IMR-90 (cell line): Measurements from ENCODE around the gene ANKRD13A. TPM values are rescaled to one million over a fixed set of nuclear protein-coding genes. Genes with fewer than 3 reads are reported as not detected.
A peak's percentile ranks its signal among the peaks of the same experiment; 100 is the strongest.

ENCODE experiments used
- ATAC-seq: fragments of 200-7000 bp; cut with Tn5 transposase; 2 replicates; pipeline ENCODE4 v1.9.1; 2020; ENCODE audit warnings: low read depth, mild to moderate bottlenecking, moderate library complexity
- BruUV-seq: library from RNA; stranded (reverse); fragments of 400-500 nt; replicated peaks from 2 replicates; lab custom pipeline; 2021; lab: Mats Ljungman, UMichigan
- CTCF ChIA-PET: fragments of 300-600 bp; formaldehyde crosslinking; extraction: SDS; loops from one replicate; lab custom pipeline; 2021; ENCODE audit warnings: antibody characterized with exemption; lab: Yijun Ruan, JAX
- POLR2A ChIA-PET: fragments of 300-600 bp; sonication (Branson Sonifier 250); formaldehyde crosslinking; loops from one replicate; lab custom pipeline; 2022; ENCODE audit warnings: antibody characterized with exemption; ENCODE audit not compliant: unreplicated experiment; lab: Charles Lee
- DNase-seq: peaks from one replicate; pipeline ENCODE4 v3.0.0; 2013
- H2AFZ ChIP-seq: replicated peaks from 2 replicates; pipeline ENCODE3; 2013; ENCODE audit warnings: low read length, mild to moderate bottlenecking; ENCODE audit not compliant: poor library complexity
- H2AK5ac ChIP-seq: 2 replicates; pipeline ENCODE4 v1.6.1; 2013; ENCODE audit warnings: low read depth, low read length, inconsistent platforms
- H2AK9ac ChIP-seq: replicated peaks from 2 replicates; pipeline ENCODE3; 2013; ENCODE audit warnings: mild to moderate bottlenecking, low read depth, low read length, moderate library complexity; ENCODE audit not compliant: poor library complexity
- H2BK120ac ChIP-seq: 2 replicates; pipeline ENCODE4 v1.6.1; 2013; ENCODE audit warnings: low read depth, low read length, inconsistent platforms
- H2BK15ac ChIP-seq: 3 replicates; pipeline ENCODE4 v1.6.1; 2013; ENCODE audit warnings: low read depth, low read length, inconsistent platforms
- H2BK20ac ChIP-seq: 2 replicates; pipeline ENCODE4 v1.6.1; 2013; ENCODE audit warnings: low read depth, mild to moderate bottlenecking, inconsistent platforms, low read length, moderate library complexity
- H2BK5ac ChIP-seq: 2 replicates; pipeline ENCODE4 v1.6.1; 2013; ENCODE audit warnings: mild to moderate bottlenecking, low read depth, low read length, inconsistent platforms; ENCODE audit not compliant: poor library complexity, severe bottlenecking
- H3K14ac ChIP-seq: replicated peaks from 2 replicates; pipeline ENCODE4 v1.6.1; 2013; ENCODE audit warnings: low read depth, low read length, inconsistent platforms
- H3K18ac ChIP-seq: 2 replicates; pipeline ENCODE4 v1.6.1; 2013; ENCODE audit warnings: low read depth, low read length, control low read depth
- H3K23ac ChIP-seq: 2 replicates; pipeline ENCODE4 v1.6.1; 2013; ENCODE audit warnings: low read depth, low read length, inconsistent platforms
- H3K27ac ChIP-seq: 2 replicates; pipeline ENCODE4 v1.5.1; 2013; ENCODE audit warnings: mild to moderate bottlenecking, control low read depth, low read length; ENCODE audit not compliant: insufficient read depth
- H3K27me3 ChIP-seq: 2 replicates; pipeline ENCODE4 v1.6.1; 2013; ENCODE audit warnings: low read length; ENCODE audit not compliant: control insufficient read depth, insufficient read depth
- H3K36me3 ChIP-seq: 2 replicates; pipeline ENCODE4 v1.6.1; 2013; ENCODE audit warnings: low read length, mixed read lengths; ENCODE audit not compliant: control insufficient read depth, insufficient read depth
- H3K4ac ChIP-seq: 2 replicates; pipeline ENCODE4 v1.6.1; 2013; ENCODE audit warnings: low read depth, low read length, inconsistent platforms
- H3K4me1 ChIP-seq: 2 replicates; pipeline ENCODE4 v1.6.1; 2013; ENCODE audit warnings: low read length, mixed read lengths; ENCODE audit not compliant: control insufficient read depth, insufficient read depth
- H3K4me2 ChIP-seq: 2 replicates; pipeline ENCODE4 v1.6.1; 2013; ENCODE audit warnings: low read depth, mild to moderate bottlenecking, control low read depth, low read length, moderate library complexity
- H3K4me3 ChIP-seq: 2 replicates; pipeline ENCODE4 v1.5.1; 2013; ENCODE audit warnings: low read depth, mild to moderate bottlenecking, control low read depth, low read length, moderate library complexity; ENCODE audit not compliant: insufficient read depth
- H3K56ac ChIP-seq: 2 replicates; pipeline ENCODE4 v1.6.1; 2013; ENCODE audit warnings: low read length, inconsistent platforms; ENCODE audit not compliant: insufficient read depth; ENCODE audit errors: extremely low read depth
- H3K79me1 ChIP-seq, 2 experiments: 2 replicates each; pipeline ENCODE4 v1.6.1; 2013; ENCODE audit warnings: low read length in 2 of 2, inconsistent platforms in 1 of 2, low read depth in 1 of 2
- H3K9ac ChIP-seq: 2 replicates; pipeline ENCODE4 v1.6.1; 2013; ENCODE audit warnings: low read depth, low read length, control low read depth
- H3K9me1 ChIP-seq: 2 replicates; pipeline ENCODE4 v1.6.1; 2013; ENCODE audit warnings: low read length, inconsistent platforms; ENCODE audit not compliant: insufficient read depth
- H3K9me3 ChIP-seq: 2 replicates; pipeline ENCODE4 v1.6.1; 2013; ENCODE audit warnings: low read length; ENCODE audit not compliant: control insufficient read depth, insufficient read depth
- H4K20me1 ChIP-seq: 2 replicates; pipeline ENCODE4 v1.6.1; 2013; ENCODE audit warnings: low read length, inconsistent platforms; ENCODE audit not compliant: insufficient read depth
- H4K5ac ChIP-seq: 2 replicates; pipeline ENCODE4 v1.6.1; 2013; ENCODE audit warnings: mild to moderate bottlenecking, low read depth, low read length, control low read depth
- H4K8ac ChIP-seq, 2 experiments: 2 replicates each; pipeline ENCODE4 v1.6.1; 2013; ENCODE audit warnings: low read depth in 2 of 2, low read length in 2 of 2, control low read depth in 1 of 2, inconsistent platforms in 1 of 2
- H4K91ac ChIP-seq: 2 replicates; pipeline ENCODE4 v1.6.1; 2013; ENCODE audit warnings: low read depth, low read length, inconsistent platforms; ENCODE audit not compliant: insufficient read depth
- BHLHE40 ChIP-seq: fragments of 150-350 bp; IDR thresholded peaks from 2 replicates; pipeline ENCODE4 v1.6.1; 2016; ENCODE audit warnings: mild to moderate bottlenecking, low read depth, low read length
- CEBPB ChIP-seq: IDR thresholded peaks from 2 replicates; pipeline ENCODE4 v1.6.1; 2012; ENCODE audit warnings: low read depth, low read length, improper control_type of control experiment
- MAFK ChIP-seq: IDR thresholded peaks from 2 replicates; pipeline ENCODE4 v1.6.1; 2012; ENCODE audit warnings: low read depth, low read length, improper control_type of control experiment
- MAZ ChIP-seq: IDR thresholded peaks from 2 replicates; pipeline ENCODE4 v1.6.1; 2012; ENCODE audit warnings: low read depth, mild to moderate bottlenecking, low read length, improper control_type of control experiment, moderate library complexity, borderline replicate concordance
- MXI1 ChIP-seq: IDR thresholded peaks from 2 replicates; pipeline ENCODE4 v1.6.1; 2012; ENCODE audit warnings: low read depth, mild to moderate bottlenecking, low read length, moderate library complexity, borderline replicate concordance
- WGBS, 2 experiments: methylation state at CpG; one replicate each; pipeline versions ENCODE4 v1.1.5 to v1.1.7; 2013; ENCODE audit warnings: missing lambda C conversion rate in 2 of 2; ENCODE audit not compliant: insufficient read length in 1 of 2; ENCODE audit errors: extremely low coverage in 2 of 2; 5-methylcytosine and 5-hydroxymethylcytosine counted together
- dilution Hi-C: fragments of 300-500 bp; cut with HindIII; formaldehyde crosslinking; loops from one replicate; pipeline ENCODE4 v1.14.3; 2018; ENCODE audit warnings: low sequenced_read_pairs; ENCODE audit not compliant: unreplicated experiment
- in situ Hi-C: fragments of 300-500 bp; cut with MboI; formaldehyde crosslinking; loops from 3 replicates; pipeline ENCODE4 v1.14.3; 2019; ENCODE audit warnings: low sequenced_read_pairs, inconsistent platforms, mixed read lengths
- intact Hi-C: fragments of 100-400 bp; cut with micrococcal nuclease; formaldehyde crosslinking; loops from 2 replicates; pipeline ENCODE4 v1.10.0; 2022
- polyA plus RNA-seq, 3 experiments: library from polyadenylated mRNA; depleted of rRNA; stranded (reverse); fragments of >200 nt; gene quantifications; 2 replicates each; pipeline ENCODE4 v1.2.3, GENCODE V29; 2012; ENCODE audit warnings: low replicate concordance in 1 of 3
- total RNA-seq: library from RNA; depleted of rRNA; stranded (reverse); fragments of >200 nt; gene quantifications from 2 replicates; pipeline ENCODE4 v1.2.3, GENCODE V29; 2012
- TF ChIP-seq, protein P1 (sequence below): fragments of 150-350 bp; IDR thresholded peaks from 2 replicates; pipeline ENCODE4 v1.6.1; 2017; ENCODE audit warnings: mild to moderate bottlenecking, antibody characterized with exemption, low read length, low read depth

ANKRD13A gene
- total and polyA plus RNA-seq, 2 of the 4 experiments (the other 2 are of a cell fraction): 299 to 449 TPM

DNA sequence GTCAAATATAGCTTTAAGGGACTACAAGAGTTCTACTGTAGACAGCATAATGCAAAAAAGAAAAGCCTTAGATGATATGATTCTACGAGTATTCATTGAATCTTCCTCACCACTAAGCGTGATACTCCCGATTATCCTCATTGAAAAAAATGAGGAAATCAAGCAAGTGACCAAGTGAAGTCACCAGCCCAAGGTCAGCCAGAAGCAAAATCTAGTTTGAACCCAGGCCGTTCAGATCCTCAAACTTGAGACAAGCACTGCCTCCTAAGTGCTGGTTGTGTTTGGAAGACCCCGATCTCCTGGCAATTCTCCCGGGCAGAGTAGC is 3.9 kb upstream of the ANKRD13A start:
- H4K8ac ChIP-seq: peak overlapping the region in 1 of 2 experiments; percentile 91; a peak in 2 of 4 replicates
- ChIA-PET POLR2A (no interaction called here), CTCF (no interaction called here)
- dilution Hi-C loops (no loop called here), intact Hi-C loops (loop anchor here (5.0 kb wide), 2 partner anchors 48 to 63 kb away; no protein-coding TSS in a partner anchor), in situ Hi-C loops (no loop called here)
- peak overlapping the region; percentile 91 for H2AFZ ChIP-seq
- 0% methylated on average over 3 of the region's 6 CpGs; no CpG with 5 or more reads in 1 of the 2 experiments for WGBS, 2 experiments
- peak overlapping the region; percentile 86 for H2BK5ac ChIP-seq
- no peak for ATAC-seq
- H3K27ac ChIP-seq: peak overlapping the region; percentile 90
- peaks cover 8% of the 10 kb centered on the region for H3K9me1 ChIP-seq
- H4K5ac ChIP-seq: no peak overlapping the region
- H3K23ac ChIP-seq: peak overlapping the region; percentile 96
- peaks cover 9% of the 10 kb centered on the region; the same call in 1 of the 2 replicates for H3K4me1 ChIP-seq
- peak overlapping the region; percentile 96 for H2AK9ac ChIP-seq
- peaks cover 6% of the 10 kb centered on the region for H3K36me3 ChIP-seq
- H3K56ac ChIP-seq: peak overlapping the region; percentile 50; the same call in 1 of the 2 replicates
- H2AK5ac ChIP-seq: peak overlapping the region; percentile 74; the same call in 1 of the 2 replicates
- no peak overlapping the region for H3K18ac ChIP-seq
- no peak overlapping the region for H2BK15ac ChIP-seq
- peaks cover 28% of the 10 kb centered on the region for H4K20me1 ChIP-seq
- H3K4me3 ChIP-seq: peak overlapping the region; percentile 85
- peak overlapping the region; percentile 32; the same call in 1 of the 2 replicates for H2BK120ac ChIP-seq
- H3K4ac ChIP-seq: peak overlapping the region; percentile 77
- peak overlapping the region; percentile 89 for H3K9ac ChIP-seq
- peak overlapping the region; percentile 93 for H3K14ac ChIP-seq
- peak overlapping the region; percentile 98 for H3K4me2 ChIP-seq
- peak overlapping the region; percentile 59; the same call in 1 of the 2 replicates for H4K91ac ChIP-seq
- TF ChIP-seq, protein P1, sequence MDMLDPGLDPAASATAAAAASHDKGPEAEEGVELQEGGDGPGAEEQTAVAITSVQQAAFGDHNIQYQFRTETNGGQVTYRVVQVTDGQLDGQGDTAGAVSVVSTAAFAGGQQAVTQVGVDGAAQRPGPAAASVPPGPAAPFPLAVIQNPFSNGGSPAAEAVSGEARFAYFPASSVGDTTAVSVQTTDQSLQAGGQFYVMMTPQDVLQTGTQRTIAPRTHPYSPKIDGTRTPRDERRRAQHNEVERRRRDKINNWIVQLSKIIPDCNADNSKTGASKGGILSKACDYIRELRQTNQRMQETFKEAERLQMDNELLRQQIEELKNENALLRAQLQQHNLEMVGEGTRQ: no peak
- TF ChIP-seq MAFK: no peak
- TF ChIP-seq BHLHE40: no peak
- no peak for TF ChIP-seq MAZ
- no peak for TF ChIP-seq CEBPB
- no peak for TF ChIP-seq MXI1
- no peak for DNase-seq
- H3K27me3 ChIP-seq: no peaks in the 10 kb centered on the region
- H3K9me3 ChIP-seq: no peaks in the 10 kb centered on the region
- no peak overlapping the region; the same call in 1 of the 2 replicates for H2BK20ac ChIP-seq
- no TSS peak for BruUV-seq
- H3K79me1 ChIP-seq: peaks cover 16 to 59% of the 10 kb centered on the region in 2 experiments
